AG10803 (cell line): ENCODE results near the gene DTD1.

Experiments used
- DNase-seq: peaks from one replicate; pipeline ENCODE4 v3.0.0; 2010; ENCODE audit warnings: low read depth
- H3K4me3 ChIP-seq: 2 replicates; pipeline ENCODE4 v1.5.1; 2011; ENCODE audit warnings: mild to moderate bottlenecking, low read length, control low read depth
- TF ChIP-seq, protein P1 (sequence below): conservative IDR thresholded peaks from 2 replicates; pipeline ENCODE4 v1.5.1; 2011; ENCODE audit warnings: mild to moderate bottlenecking, low read length, control low read depth, inconsistent platforms

Gene DTD1

DNA sequence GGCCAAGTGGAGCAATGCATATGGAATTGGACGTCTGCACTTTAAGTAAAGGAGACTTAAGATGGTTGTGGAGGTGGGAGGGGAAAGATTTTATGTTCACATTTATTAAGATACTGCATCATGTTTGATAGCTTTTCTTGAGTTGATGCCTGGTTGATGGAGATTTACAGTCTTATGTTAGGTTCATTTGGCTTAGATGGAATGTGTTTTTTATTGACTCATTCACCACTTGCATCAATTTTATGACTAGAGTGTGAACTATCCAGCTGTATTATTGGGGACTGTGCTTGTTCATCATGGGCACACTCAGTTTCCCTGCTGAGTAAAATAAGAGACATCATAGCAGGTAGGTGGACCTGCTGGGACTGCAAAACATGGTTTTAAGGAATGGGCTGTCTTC lies 134.5 kb downstream of the DTD1 start:
- peak; percentile 42 for DNase-seq
- H3K4me3 ChIP-seq, result no peak overlapping the region
- TF ChIP-seq, protein P1, sequence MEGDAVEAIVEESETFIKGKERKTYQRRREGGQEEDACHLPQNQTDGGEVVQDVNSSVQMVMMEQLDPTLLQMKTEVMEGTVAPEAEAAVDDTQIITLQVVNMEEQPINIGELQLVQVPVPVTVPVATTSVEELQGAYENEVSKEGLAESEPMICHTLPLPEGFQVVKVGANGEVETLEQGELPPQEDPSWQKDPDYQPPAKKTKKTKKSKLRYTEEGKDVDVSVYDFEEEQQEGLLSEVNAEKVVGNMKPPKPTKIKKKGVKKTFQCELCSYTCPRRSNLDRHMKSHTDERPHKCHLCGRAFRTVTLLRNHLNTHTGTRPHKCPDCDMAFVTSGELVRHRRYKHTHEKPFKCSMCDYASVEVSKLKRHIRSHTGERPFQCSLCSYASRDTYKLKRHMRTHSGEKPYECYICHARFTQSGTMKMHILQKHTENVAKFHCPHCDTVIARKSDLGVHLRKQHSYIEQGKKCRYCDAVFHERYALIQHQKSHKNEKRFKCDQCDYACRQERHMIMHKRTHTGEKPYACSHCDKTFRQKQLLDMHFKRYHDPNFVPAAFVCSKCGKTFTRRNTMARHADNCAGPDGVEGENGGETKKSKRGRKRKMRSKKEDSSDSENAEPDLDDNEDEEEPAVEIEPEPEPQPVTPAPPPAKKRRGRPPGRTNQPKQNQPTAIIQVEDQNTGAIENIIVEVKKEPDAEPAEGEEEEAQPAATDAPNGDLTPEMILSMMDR, result no peak

DNA sequence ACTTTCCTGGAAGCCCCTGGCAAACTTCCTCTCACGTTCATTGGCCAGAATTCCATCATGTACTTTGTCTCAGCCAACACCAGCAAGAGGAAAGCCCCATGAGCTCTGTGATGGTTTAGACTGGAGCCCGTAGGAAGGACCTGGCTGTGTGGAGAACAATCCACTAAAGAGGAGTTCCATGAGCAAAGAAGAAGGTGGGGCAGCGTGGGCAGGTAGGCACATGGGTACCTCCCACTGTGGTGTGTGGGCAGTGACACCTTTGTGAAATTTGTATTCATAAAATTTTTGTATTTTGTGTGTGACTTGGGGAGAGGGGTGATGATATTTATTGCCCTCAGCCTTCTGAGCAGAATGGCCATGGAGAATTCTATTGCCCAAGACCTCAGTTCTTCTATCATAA lies 136.2 kb downstream of the DTD1 start:
- TF ChIP-seq, protein P1, result no peak
- H3K4me3 ChIP-seq, result no peak overlapping the region

DNA sequence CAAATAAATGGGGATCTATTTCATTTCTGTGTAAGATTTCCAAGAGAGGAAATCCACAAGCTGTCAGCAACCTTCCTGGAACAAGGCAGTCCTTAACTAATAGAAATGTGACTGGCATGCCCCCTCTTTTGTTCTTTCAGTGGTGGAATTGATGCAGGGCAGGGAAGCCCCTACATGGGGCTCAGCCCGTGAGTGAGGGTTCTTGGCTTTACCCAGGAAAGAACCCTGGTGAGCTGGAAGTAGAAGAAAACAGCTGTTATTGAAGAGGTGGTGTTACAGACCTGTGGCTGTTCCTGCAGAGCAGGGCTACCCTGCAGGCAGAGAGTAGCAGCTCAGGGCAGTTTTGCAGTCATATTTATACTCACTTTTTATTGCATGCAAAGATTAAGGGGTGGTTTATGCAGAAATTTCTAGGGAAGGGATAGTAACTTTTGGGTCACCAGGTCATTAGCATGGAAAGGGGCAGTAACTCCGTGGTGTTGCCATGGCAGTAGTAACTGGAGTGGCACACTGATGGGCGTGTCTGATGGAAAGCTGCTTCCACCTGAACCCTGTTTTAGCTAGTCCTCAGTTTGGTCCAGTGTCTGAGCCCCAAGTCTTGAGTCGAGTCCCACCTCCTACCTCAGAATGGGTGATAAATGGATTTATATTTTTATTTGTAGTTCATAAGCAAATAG lies 137.1 kb downstream of the DTD1 start:
- H3K4me3 ChIP-seq, result no peak overlapping the region
- TF ChIP-seq, protein P1, result no peak
- DNase-seq, result no peak

More for the DNA sequence above, 136.2 kb downstream of the DTD1 start:
- DNase-seq, result no peak

DNA sequence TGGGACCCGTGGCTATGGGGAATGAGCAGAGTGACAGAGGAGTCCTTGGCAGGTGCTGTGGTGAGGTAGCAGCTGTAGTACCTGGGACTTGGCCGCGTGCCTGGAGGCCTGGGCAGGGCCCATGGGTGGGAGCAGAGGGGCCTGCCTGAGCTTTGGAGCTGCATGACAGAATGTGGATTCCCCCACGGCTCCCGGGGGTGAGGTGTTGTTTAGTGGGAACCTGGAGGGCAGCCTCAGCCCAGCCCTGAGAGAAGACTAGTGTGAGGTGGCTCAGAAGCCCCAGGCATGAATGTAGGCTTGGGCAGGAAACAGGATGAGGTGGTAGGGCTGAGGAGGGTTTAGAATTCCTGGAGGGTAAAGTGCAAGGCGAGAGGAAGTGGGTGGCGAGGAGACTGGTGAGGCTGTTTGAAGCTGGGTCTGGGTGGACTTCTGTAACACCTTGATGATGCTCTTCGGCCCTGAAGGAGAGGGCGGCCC lies 139.2 kb downstream of the DTD1 start:
- DNase-seq, result no peak
- H3K4me3 ChIP-seq, result no peak overlapping the region
- TF ChIP-seq, protein P1, result no peak

DNA sequence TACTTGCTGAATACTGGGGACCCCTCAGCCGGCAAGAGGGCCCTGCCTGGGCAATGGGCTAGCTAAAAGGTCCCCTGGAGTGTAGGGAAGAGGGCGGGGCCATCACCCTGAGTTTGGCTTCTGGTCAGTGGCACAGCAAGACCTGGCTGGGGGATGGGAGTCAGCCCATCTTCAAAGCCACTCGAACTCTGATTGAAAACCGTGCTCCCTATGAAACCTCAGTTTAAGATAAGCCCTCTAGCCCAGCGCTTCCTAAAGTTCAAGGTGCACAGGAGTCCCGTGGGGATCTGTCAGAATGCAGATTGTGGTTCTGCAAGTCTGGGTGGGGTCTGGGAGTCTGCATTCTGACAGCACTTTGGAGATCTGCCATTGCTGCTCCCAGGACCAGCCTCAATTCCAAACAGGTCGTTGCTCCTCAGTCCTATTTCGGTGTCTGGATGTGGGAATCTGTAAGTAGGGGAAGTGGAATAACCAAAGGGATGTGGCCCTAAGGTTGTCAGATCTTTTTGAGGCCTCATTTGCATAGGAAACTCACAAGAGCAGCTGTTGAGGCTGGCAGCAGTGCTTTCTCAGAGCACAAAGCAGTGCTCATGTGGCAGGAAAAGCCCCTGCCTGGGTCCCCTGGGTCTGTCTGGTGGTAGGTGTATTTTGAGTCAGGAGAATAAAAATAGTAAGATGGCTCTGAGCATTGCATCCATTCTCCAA lies 140.5 kb downstream of the DTD1 start:
- TF ChIP-seq, protein P1, result no peak
- no peak for DNase-seq
- H3K4me3 ChIP-seq, result no peak overlapping the region

DNA sequence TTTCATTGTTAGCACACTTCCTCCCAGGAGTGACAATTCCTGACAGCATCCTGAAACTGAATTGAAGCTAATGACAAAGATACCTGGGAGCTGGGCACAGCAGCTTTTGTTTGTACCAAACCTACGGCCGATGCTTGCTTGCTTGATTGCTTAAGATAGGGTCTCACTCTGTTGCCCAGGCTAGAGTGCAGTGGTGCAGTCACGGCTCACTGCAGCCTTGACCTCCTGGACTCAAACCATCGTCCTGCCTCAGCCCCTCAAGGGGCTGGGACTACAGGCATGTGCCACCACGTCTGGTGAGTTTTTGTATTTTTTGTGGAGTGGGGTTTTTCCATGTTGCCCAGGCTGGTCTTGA lies 141.0 kb downstream of the DTD1 start:
- no peak overlapping the region for H3K4me3 ChIP-seq
- TF ChIP-seq, protein P1, result no peak
- no peak for DNase-seq
